COLO668 (cell line): Measurements from ENCODE around the gene PTPRN2.

Experiments used
- DNase-seq: peaks from one replicate; lab custom pipeline; 2025; ENCODE audit not compliant: unreplicated experiment; lab: John Stamatoyannopoulos, UW

The PTPRN2 gene

GRCh38 chr7:157799076-157799685 lies 788.4 kb downstream of the PTPRN2 start:
- no peak for DNase-seq

- no peak for DNase-seq
These were observed 790.3 kb downstream of the PTPRN2 start for GRCh38 chr7:157797361-157797760.

GRCh38 chr7:157796846-157797245 lies 790.8 kb downstream of the PTPRN2 start:
- no peak for DNase-seq

GRCh38 chr7:157795643-157796042 lies 792.0 kb downstream of the PTPRN2 start:
- peak; percentile 68 for DNase-seq

- DNase-seq: peak; percentile 46
These were observed 792.4 kb downstream of the PTPRN2 start for GRCh38 chr7:157795199-157795598.

GRCh38 chr7:157794746-157795065 lies 792.9 kb downstream of the PTPRN2 start:
- DNase-seq: no peak

GRCh38 chr7:157793973-157794745 lies 793.5 kb downstream of the PTPRN2 start:
- DNase-seq: no peak

GRCh38 chr7:157793087-157793353 lies 794.6 kb downstream of the PTPRN2 start:
- DNase-seq: peak; percentile 11

GRCh38 chr7:157792241-157793086 lies 795.2 kb downstream of the PTPRN2 start:
- no peak for DNase-seq

GRCh38 chr7:157791666-157792065 lies 796.0 kb downstream of the PTPRN2 start:
- no peak for DNase-seq

GRCh38 chr7:157791261-157791660 lies 796.4 kb downstream of the PTPRN2 start:
- DNase-seq: no peak

GRCh38 chr7:157789942-157790341 lies 797.7 kb downstream of the PTPRN2 start:
- no peak for DNase-seq

GRCh38 chr7:157789094-157789493 lies 798.5 kb downstream of the PTPRN2 start:
- DNase-seq: no peak

GRCh38 chr7:157788573-157788972 lies 799.0 kb downstream of the PTPRN2 start:
- no peak for DNase-seq

GRCh38 chr7:157787275-157787701 lies 800.3 kb downstream of the PTPRN2 start:
- no peak for DNase-seq

GRCh38 chr7:157786375-157787274 lies 801.0 kb downstream of the PTPRN2 start:
- DNase-seq: no peak

GRCh38 chr7:157785486-157786186 lies 802.0 kb downstream of the PTPRN2 start:
- no peak for DNase-seq

GRCh38 chr7:157784979-157785441 lies 802.6 kb downstream of the PTPRN2 start:
- DNase-seq: no peak

GRCh38 chr7:157784041-157784835 lies 803.4 kb downstream of the PTPRN2 start:
- no peak for DNase-seq

GRCh38 chr7:157782041-157782440 lies 805.6 kb downstream of the PTPRN2 start:
- DNase-seq: no peak
